HG02642 (cell line): Measurements from ENCODE around the gene NRG4.
A peak's percentile ranks its signal among the peaks of the same experiment; 100 is the strongest.
"Not testable (repeated sequence)": the region's sequence is repeated elsewhere in the genome, so short reads cannot be mapped to it uniquely, and the experiment has no call there.

Experiments
- ATAC-seq: cut with Tn5 transposase; IDR thresholded peaks from one replicate; pipeline ENCODE4 v1.9.1; 2021; ENCODE audit warnings: mild to moderate bottlenecking; ENCODE audit not compliant: unreplicated experiment, poor library complexity

The NRG4 gene, protein sequence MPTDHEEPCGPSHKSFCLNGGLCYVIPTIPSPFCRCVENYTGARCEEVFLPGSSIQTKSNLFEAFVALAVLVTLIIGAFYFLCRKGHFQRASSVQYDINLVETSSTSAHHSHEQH

DNA sequence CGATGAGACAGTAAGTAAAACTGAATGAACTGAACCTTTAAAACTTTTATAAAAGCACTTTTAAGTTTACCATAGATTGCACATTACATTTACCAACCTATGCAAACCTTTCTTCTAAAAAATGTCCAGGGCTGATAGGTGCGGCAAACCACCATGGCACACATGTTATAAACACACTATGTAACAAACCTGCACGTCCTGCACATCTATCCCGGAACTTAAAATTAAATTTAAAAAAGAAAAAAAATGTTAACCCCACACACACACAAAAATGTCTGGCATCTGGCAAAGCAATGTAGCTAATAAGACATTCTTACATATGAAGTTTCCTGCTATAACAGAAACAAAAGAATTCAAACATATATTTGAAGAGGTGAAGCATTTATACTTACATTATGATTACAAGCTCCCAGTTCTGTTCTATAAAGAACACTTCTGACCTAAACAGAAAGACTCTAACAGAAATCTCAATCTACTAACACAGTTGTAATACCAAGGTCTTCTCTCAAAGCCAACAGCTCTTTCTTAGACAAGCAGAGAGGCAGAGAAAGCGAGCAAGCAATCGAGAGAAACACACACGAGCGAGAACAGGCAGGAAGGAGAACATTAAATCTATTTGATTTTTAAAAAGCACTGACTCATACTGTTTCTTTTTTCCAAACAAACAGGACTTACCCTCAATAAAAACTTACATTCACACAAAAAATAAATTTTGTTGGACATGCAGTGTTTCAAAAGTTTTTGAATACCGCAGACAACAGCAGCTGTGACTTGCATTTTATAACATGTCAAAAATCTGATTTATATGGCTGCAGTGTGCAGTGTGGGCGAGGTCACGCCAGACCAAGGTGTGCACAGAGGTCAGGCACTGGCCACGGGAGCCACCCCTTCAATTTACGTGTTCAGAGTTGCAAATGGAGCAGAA, at the start of gene NRG4:
Gene NRG4 (minus strand): TSS at position 798 of the 925 bp plus-strand sequence. CDS start 1,194 bp downstream, outside the sequence.
- no peak for ATAC-seq

DNA sequence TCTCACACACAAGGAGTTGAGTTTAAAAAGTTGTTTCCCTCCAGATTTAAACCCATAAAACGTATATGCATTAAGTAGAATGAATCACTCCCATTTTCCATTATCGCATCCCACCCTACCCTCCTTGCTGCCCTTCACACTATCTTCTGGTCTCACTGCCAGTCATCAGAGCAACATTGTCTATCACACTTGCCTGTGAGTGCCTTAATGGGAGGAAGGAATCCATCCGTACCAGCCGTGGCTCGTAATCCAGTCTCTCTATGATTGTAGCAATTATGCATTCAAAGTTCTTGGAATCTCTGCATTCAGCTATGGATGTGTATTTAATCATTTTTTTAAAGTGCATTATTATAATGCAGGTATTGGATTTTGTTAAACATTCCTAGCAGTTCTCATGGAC, 49.5 kb upstream of the NRG4 start:
- no peak for ATAC-seq

DNA sequence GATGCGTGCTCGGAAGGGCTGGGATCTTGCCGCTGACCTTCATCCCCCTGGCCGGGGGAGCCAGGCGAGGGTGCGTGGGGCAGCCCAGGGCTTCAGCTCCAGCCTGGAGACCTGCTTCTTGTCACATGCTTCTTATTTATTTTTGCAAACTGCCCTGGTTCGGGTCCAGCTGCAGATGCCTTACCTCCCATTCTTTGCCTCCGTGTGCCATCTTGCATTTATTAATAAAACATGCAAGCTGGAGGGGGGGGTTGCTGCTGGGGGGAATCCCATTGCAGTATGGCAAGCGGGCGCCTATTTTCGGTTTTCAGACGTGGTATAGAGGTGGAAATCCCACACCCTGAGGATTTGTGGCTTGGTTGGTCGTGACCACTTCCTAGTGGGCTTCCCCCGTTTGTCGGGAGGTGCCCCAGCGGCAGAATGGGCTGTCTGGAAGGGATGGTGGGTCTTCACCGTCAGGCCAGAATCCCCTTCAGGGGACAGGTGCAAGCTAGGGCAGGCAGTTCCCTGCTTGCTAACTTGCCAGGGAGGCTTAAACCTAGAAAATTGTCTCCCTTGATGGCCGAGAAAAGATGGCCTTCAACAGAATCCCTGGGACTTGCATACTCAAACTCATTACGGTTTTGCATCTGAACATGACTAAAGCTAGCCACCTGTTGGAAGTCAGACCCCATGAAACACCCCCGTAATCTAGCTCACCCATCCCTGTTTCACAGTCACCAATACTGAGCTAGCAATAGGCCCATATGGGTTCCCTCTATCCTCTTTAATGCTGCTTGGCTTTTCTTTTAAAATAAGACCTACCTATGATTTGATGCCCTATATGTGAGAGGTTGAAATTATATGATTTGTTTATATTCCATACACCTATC, 48.1 kb upstream of the NRG4 start:
- peak; percentile 20 for ATAC-seq

DNA sequence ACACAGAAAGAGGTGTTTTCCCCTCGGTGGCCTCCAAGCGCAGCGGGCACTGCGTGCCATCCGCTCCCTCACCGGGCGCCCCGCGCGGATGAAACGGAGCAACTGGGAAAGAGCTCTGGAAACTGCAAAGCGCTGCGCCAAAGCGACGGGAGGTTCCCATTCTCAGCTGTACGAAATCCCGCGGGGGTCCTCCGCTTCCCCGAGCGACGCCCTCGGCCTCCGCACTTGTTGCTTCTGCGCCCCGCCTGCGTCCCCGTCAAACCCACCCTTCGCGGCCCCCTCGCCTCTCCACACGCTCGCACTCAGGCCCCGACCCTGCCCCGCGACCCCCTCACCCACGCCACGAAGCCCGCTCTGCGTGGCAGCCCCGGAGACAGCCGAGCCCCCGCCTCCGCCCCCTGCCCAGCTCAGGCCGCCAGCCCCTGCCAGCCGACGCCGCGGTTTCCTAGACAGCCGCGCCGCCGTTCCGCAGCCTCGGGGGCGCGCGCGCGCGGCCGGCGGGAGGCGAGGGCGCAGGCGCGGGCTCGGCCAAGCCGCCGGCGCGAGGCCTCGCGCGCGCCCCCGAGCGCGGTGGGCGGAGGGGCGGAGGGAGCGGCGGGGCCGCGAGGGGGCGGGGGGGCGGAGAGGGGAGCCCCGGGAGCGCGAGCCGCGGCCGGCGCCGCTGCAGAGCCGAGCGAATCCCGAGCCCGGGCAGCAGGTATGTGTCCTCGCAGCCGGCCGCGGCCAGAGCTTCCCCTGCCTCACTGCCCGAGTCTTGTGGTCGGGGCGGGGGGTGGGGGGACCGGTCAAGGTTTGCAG, 47.3 kb upstream of the NRG4 start, which contains the start of gene TMEM266:
Gene TMEM266 (plus strand): TSS at position 666 of the 798 bp plus-strand sequence. CDS start 74,279 bp downstream, outside the sequence.
- ATAC-seq, result peak; percentile 31

DNA sequence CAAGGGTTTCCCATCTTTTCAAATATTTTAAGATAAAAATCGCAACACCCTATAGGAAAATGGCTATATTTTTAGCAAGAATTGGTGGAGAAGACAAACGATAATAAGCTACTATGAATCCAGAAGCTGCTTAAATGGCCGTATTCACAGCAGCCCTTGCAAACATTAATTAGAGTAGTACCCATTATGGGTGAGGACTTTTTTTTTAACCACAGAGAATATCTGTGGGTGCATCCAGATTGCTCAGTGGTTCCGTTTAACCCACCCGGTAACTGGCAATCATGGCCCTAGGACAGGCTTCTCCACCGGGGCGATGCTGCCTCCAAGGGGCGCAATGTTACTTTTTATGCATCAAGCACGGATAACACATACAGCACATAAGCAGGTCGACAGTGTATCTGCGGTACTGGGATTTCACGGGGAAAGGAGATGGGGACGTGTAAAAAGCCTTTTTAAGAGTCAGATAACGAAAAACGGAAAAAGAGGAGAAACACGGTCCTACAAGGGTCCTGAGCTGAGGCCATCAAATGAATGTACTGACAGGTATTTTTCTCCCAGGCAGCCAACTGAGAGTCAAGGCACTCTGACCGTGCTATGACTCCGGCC, 46.6 kb upstream of the NRG4 start:
- no peak for ATAC-seq

DNA sequence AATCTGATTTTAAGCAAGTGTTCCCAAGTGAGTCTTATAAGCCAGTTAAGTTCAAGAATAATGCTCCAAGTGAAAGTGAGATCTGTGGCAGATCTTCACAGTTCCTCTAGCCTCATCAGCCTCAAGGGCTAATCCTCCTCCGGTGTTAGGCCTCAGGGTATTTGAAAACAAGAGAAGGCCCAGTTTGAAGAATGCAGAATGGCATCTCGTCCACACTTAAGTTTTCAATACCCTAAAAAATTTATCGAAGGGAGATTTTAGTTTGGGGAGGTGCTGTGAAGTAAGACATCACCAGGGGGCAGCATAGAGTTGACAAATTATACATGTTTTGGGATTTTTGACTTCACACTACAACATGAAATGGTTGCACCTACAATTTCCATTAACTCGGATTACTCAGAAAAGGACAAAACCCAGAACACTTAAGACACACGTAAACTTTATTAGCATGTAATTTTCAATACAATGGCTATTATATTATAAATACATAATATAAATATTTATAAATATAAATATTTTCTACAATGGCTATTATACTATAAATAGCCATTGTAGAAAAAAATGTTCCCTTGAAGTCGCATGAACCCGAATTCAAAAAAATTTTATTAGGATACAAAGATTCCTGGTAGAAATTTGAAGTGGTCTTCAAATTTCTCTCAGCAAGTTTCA, 45.2 kb upstream of the NRG4 start:
- no peak for ATAC-seq

DNA sequence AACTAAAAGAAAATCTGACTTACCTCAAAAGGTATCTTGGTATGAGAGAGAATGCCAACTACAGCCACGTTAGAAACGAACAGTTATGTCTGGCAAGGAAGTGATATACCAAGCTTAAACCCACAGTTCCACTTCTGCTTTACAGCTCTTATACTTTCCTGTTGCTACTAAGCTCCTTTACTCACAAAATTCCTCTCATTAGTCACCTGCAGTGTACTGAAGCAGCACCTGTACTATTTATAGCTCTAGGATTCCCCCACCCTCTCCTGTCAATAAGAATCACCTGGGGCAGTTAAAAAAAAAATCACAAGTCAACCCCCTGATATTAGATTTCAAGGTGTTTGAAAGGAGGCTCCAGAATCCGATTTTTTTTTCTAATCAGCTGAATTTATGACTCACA, 44.7 kb upstream of the NRG4 start:
- ATAC-seq, result peak; percentile 48

DNA sequence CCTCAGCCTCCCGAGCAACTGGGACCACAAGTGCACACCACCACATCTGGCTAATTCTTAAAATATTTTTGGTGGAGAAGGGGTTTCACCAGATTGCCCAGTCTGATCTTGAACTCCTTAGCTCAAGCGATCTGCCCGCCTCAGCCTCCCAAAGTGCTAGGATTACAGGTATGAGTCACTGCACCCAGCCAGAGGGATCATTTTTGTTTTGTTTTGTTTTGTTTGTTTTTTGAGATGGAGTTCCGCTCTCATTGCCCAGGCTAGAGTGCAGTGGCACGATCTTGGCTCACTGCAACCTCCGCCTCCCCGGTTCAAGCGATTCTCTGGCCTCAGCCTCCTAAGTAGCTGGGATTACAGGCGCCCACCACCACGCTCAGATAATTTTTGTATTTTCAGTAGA, 42.0 kb upstream of the NRG4 start:
- not testable (repeated sequence) for ATAC-seq

DNA sequence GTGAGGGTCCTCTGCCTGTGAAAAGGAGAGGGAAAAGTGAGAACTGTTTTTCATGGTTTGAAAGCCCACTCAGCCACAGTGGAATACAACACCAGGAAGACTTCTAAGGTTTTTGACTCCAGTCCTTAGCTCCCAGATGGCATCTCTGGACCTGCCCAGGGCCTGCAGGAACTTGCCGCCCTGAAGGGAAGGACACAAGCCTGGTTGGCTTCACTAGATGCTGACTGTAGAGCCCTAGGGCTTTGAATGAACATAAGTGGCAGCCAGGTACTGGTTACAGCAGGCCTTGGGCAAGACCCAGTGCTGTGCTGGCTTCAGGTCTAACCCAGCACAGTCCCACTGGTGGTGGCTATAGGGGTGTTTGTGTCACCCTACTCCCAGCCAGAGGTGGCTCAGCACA, 26.3 kb upstream of the NRG4 start:
- no peak for ATAC-seq

DNA sequence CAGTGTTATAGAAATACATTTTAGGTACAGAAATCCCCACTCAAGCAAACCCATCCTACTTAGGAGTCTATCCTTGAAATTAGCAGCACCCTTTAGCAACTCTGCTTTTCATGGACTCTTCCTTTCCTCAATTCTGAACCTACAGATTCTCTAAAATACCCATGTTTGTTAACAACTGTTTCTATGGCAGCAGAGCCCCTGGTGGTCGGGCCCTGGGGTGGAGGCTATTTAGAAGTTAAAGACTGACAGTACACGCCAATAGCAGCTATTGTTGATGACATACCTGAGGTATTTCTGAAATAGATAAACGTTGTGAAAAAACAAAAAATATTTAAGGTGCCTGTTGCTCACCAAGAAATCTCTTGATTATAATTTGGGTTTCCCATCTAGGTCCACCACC, 23.4 kb upstream of the NRG4 start:
- no peak for ATAC-seq

DNA sequence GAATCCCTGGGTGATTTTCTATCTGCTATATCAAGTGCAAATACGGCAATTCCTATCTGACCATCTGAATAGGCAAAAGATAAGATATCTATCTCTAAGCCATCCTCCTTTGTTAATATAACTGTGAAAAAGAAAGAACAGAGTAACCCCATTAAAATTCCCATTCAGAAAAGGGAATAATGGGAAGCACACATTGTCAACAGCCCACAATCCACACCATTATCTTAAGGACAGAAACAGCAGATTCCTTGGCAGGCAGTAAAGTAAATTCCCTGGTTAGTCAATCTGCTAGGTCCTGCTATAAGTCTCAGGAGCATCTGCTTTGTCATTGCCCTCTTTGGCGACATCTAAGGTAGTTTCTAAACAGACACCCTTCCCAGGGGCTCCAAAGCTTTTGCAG, 21.9 kb upstream of the NRG4 start:
- no peak for ATAC-seq

DNA sequence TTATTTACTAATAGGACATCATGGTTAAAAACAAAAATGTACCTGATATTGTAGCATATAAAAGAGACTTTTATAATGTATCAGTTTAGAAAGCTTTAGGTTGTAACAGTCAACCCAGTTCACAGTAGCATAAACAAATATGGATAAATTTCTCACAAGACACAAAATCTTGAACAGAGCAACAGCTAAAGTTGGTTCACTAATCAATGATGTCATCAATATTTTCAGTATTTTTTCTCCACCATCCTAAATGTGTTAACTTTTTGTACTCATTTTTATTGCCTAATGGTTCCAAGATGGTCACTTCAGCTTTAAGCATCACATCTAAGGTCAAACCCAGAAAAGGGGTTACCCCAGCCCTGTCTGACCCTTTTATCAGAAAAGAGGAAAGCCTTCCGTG, 21.2 kb upstream of the NRG4 start:
- no peak for ATAC-seq

DNA sequence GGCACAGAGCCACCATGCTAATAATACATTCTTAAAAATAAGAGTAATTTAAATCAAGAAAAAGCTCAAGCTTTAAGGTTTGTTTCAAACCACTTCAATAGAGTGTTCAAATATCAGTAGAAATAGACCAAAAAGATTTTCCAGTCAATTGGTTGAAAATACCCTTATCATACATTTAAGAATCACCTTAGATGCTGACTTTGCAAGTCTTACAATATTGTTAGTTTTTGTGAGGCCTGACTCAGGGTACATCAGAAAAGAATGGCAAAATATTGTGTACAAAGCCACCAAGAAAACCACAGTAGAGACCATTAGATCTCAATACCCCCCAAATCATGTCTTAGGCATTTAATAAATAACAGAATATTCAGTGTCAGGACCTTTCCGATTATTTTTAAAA, 19.8 kb upstream of the NRG4 start:
- no peak for ATAC-seq

DNA sequence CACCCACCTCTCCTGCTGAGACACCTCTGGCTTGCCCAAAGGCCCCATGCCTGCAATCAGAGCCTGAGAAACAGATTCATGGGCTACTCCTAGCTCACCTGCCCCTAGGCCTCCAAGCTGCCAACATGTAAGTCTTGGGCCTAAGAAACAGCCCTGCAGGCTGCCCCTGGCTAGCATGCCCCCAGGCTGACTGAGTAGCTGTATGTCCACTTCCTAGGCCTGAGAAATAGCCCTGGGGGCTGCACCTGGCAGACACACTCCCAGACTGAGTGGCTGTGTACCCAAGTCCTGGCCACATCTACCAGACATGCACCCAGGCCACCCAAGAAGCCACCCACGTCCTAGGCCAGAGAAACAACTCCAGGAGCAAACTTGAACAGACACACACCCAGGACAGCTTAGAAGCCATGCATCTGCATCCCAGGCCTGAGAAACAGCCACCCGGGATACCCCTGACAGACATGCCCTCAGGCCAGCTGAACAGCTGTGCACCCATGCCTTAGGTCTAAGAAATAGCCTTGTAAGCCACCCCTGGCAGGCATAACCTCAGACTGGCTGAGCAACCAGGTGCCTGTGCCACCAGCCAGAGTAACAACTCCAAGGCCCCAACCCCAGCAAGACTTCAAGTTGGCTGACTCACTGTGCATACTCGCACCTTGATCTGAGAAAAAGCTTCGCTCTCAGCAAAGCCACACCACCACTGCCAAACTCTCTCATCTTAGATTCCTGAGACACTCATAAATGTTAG, 12.0 kb upstream of the NRG4 start:
- ATAC-seq, result no peak

DNA sequence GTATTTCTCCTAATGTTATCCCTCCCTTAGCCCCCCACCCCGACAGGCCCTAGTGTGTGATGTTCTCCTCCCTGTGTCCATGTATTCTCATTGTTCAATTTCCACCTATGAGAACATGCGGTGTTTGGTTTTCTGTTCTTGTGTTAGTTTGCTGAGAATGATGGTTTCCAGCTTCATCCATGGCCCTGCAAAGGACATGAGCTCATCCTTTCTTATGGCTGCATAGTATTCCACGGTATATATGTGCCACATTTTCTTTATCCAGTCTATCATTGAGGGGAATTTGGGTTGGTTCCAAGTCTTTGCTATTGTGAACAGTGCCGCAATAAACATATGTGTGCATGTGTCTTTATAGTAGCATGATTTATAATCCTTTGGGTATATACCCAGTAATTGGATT, 1.2 kb upstream of the NRG4 start:
- not testable (repeated sequence) for ATAC-seq

DNA sequence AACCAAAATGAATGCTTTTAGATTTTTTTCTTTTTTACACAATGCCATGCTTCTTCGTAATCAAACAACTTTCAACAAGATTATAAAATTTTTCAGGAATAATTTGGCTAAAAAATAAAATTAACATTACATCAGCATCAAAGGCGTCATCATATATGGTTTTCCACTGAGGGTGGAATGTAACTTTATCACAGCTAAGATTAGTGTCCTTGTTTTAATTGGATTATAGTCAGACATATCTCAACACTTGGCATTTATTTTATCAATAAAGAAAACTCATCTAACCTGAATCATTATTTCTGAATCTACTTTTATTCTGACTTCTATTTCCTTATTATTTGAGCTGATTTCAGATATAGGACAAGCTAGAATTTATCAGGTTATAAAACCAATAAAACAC, 1.6 kb downstream of the NRG4 start:
- ATAC-seq, result no peak

DNA sequence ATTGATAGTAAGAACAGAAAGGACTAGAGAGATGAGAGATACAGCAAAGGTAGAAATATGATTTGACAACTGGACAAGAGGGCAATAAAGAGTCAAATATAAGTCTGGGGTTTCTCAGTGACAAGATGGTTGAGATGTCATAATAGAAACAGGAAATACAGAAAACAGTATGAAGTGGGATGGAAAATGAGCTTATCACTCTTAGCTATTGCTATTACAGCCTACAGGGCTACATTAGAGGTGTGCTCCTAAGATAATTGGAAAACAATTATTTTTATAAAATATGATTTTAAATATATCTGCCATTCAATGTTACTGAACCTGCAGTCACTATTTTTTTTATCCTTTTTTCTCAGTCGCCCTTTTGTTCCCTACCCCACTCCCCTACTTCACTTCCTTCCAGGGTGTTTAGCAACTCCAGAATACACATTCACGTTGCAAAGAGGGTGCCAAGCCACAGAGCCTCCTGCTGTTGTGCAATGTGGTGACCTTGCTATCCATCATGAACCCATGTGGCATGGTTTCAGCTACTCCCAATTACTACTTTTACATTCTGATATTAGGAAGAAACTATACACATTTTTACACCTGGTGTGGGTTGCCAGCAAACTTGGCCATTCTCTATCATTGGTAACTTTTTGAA, 6.0 kb downstream of the NRG4 start:
- no peak for ATAC-seq

DNA sequence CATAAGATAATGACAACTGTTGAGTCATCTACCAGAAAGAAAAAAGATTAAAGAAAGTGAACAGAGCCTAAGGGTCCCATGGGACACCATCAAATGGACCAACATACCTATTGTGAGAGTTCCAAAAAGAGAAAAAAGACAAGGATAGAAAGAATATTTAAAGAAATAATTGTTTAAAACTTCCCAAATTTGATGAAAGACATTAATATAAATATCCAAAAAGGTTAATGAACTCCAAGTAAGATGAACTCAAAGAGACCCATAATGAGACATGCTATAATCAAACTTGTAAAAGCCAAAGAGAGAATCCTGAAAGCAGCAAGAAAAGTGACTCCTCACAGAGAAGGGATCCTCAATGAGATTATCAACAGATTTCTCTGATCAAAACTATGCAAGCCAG, 8.9 kb downstream of the NRG4 start:
- ATAC-seq, result no peak
